Astrocyte of the hippocampus (primary cell): ENCODE data around the gene MRPL4.
A peak's percentile ranks its signal among the peaks of the same experiment; 100 is the strongest.
"Not testable (repeated sequence)": the region's sequence is repeated elsewhere in the genome, so short reads cannot be mapped to it uniquely, and the experiment has no call there.

Experiments
- DNase-seq: peaks from one replicate; pipeline ENCODE4 v3.0.0; 2011; ENCODE audit warnings: low read depth, low spot score

MRPL4 gene

DNA sequence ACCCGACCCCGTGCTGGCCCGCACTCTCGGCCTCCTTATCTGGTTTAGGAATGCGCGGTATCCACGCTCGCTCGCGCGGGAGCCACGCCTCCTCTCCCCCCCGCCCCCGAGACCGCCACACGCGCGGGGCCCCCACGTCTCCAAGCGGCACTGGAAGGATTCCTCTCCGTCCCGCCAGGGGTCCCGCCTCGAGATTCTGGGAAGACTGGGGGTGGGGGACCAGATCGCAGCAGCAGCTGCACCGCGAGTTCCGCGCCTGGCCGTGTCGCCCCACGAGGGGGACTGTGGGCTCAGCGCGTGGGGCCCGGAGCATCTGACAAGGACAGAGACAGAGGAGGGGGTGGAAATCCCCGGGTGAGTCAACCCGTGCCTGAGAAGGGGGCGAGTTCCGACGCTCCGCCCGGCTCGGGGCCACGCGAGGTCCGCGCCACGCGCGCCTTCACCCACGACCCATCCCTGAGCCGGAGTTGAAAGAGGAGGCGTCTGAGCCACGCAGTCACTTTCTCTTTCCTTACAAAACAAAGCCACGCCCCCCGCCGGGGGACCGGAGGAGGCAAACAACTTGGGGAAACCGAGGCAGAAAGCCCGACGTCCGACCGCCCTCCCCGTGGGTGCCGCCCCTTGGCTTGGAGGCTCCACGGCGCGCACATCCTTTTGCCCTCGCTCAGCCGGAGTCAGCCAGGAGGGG, 21.7 kb upstream of the MRPL4 start:
- peak; percentile 72 for DNase-seq

DNA sequence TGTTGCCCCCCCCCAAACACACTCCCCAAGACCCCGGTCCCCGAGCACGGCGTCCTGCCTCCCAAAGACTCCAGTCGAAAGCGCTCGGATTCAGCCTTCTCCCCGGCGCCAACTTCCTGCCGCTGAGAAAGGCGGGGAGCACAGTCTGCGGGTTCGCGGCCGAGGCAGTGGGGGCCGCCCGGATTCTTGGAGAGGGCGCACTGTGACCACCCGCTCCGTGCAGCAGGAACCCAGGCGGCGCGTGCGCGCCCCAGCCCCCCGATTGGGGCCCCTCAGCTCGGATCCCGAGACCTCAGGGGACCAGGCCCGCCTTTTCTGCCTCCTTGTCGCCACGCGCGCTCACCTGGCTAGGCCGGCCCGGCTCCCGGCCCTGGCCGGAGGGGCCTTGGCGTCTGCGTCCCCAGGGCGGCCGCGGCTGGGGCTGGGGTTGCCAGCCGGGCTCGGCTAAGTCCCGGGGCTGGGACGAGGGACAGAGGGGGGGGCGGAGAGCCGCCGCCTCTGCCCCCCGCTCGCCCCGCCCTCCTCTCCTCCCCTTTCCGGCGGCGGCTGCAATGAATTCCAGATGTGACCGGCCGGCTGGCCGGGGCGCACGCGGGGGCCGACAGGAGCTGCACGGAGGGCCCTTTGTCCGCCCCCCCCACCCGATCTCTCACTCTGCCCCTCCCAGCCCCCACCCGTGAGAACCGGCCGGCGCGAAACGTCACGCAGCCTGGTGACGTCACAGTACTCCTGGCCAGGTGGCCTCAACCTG, 21.0 kb upstream of the MRPL4 start, which contains the start of gene S1PR2:
S1PR2 (minus strand) TSS at position 471 of the 751 bp plus-strand sequence. CDS start 6,426 bp downstream, outside the sequence.
- DNase-seq, result peak; percentile 83

DNA sequence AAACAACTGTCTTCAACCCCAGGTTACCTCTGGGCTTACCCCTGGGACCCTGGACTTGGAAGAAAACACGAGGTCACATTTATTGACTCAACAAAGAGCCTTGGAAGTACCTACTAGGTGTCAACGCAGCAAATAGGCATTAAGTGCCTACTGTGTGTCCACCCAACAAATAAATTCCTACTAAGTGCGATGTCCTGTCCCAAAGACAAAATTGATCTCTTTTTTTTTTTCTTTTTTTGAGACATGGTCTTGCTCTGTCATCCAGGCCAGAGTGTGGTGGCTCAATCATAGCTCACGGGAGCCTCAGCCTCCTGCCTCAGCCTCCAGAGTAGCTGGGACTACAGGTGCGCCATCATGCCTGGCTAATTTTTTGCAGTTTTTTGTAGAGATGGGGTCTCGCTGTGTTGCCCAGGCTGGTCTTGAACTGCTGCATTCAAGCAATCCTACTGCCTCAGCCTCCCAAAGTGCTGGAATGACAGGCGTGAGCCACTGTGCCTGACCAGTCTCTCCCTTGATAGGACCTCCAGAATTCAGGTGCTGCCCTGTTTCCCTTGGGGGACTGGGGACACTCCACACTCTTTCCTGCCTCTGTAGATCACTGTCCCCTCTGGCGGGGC, 20.3 kb upstream of the MRPL4 start:
- DNase-seq, result no peak

DNA sequence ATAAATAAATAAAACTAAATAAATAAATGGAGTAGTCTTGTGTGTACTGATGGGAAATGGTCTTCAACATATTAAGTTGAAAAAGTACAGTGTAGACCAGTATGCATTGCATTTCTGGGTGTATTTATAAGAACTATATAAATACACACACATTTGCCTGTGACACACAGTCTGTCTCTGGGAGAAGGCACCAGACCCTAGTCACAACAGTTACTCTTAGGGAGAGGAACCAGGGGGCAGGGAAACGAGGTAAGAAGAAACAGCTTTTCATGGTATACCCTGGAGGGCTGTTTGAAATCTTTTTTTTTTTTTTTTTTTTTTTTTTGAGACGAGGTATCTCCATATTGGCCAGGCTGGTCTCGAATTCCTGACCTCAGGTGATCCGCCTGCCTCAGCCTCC, 18.1 kb upstream of the MRPL4 start:
- DNase-seq, result no peak

DNA sequence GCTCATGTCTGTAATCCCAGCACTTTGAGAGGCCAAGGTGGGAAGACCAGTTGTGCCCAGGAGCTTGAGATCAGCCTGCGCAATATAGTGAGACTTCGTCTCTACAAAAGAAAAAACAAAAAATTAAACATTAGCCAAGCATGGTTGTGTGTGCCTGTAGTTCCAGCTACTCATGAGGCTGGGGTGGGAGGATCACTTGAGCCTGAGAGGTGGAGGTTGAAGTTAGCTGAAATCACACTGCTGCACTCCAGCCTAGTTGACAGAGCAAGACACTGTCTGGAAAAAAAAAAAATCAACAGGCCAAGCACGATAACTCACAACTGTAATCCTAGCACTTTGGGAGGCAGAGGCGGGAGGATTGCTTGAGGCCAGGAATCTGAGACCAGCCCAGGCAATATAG, 17.0 kb upstream of the MRPL4 start:
- DNase-seq, result no peak

DNA sequence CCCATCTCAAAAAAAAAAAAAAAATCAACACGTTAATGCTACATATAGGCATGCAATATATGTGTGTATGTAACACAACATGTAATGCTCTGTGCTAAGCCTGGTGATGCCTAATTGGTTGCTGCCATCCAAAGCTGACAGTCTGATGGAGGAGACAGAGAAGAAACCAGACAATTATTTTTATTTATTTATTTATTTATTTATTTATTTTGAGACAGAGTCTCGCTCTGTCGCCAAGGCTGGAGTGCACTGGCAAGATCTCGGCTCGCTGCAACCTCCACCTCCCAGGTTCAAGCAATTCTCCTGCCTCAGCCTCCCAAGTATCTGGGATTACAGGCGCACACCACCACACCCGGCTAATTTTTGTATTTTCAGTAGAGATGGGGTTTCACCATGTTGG, 16.6 kb upstream of the MRPL4 start:
- not testable (repeated sequence) for DNase-seq

DNA sequence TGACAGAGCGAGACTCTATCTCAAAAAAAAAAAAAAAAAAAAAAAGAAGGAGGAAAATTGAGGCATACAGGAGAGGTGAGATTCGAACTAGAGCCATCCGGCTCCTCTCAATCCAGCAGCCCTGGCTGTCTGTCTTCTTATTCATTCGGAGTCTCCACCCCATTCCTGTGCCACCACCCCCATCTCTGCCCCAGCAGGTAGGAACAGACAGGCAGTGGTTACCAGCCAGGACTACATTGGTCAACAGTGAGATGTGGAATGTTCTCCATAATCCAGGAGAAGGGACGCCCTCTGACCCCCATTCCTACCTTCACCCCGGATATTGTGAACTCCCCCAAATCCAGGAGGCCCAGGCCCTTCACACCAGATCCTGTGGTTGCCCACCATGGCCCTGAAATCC, 14.3 kb upstream of the MRPL4 start:
- no peak for DNase-seq

DNA sequence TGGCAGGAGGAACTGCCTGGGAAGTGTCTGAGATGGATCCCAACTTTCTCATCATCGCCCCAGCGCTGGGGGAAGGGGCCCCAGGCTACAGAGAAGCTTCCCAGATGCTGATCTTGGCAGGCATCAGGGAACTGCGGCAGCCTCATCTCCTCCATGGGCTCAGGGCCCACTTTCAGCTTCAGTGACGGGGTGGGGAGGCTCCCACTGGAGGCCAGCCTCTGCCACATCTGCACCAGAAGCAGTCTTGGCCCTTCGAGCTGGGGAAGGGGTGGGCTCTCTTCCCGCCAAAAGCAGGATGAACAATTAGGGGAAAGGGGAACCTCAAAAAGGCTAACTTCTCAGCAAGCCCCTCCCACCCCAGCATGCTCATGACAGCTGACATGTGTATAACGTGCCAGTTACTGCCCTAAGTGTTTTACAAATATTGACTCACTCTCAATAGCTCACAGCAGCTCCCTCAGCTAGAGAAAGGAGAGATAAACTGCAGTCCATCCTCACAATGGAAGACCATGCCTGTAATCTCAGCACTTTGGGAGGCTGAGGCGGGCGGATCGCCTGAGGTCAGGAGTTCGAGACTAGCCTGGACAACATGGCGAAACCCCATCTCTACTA, 13.7 kb upstream of the MRPL4 start:
- no peak for DNase-seq

DNA sequence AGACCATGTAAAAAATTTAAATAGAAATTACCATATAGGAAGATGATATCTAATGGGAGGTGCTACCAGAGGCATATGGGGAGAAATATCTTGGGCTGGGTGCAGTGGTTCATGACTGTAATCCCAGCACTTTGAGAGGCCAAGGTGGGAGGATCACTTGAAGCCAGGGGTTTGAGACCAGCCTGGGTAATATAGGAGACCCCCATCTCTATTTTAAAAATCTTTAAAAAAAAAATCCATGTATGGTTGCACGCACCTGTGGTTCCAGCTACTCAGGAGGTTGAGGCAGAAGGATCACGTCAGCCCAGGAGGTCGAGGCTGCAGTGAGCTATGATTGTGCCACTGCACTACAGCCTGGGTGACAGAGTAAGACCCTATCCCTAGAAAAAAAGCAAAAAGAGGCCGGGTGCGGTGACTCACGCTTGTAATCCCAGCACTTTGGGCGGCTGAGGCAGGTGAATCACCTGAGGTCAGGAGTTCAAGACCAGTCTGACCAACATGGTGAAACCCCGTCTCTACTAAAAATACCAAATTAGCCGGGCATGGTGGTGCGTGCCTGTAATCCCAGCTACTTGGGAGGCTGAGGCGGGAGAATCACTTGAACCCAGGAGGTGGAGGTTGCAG, 10.1 kb upstream of the MRPL4 start:
- DNase-seq, result not testable (repeated sequence)

DNA sequence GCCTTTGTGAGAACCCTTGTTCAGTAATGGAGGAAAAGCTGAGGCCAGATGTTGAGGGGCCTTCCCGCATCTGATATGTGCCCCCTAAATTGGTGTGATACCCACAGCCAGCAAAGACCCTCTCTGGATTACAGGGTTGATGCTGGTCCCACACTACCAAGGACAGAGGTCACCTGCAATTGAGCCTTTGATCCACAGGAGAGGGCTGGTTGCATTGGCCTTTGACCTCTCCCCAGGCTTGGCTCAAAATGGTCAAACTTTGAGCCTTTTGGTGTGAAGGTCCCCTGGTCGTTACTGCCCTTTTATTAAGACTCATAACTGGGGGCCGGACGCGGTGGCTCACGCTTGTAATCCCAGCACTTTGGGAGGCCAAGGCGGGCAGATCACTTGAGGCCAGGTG, 8.4 kb upstream of the MRPL4 start:
- no peak for DNase-seq

DNA sequence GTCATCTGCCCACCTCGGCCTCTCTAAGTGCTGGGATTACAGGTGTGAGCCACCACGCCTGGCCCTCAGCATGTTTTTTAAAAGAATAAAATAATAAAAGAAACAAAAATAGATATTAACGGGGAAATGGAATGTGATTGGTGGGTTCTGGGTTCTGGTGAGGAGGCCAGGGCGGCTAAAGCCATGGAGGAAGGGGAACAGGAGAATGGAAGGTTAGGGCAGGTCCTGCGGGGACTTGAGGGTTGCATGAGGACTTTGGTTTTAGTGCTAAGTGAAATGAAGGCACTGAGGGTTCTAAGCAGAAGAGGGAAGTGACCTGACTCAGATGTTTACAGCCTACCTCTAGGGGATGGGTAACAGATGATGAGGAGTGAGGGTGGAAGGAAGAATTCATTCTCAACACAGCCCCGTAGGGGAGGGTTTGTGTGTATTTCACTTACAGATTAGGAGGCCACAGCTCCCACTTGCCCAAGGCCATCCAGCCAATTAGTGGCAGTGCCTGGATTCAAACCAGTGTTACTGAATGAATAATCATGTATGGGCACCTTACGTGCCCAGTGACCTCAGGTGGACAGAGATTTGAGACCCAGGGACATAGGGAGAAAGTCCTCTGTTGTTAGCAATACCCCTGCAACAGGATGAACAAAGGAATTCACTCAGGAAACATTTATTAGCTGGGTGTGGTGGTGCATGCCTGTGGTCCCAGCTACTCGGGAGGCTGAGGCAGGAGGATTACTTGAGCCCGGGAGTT, 6.7 kb upstream of the MRPL4 start:
- no peak for DNase-seq

DNA sequence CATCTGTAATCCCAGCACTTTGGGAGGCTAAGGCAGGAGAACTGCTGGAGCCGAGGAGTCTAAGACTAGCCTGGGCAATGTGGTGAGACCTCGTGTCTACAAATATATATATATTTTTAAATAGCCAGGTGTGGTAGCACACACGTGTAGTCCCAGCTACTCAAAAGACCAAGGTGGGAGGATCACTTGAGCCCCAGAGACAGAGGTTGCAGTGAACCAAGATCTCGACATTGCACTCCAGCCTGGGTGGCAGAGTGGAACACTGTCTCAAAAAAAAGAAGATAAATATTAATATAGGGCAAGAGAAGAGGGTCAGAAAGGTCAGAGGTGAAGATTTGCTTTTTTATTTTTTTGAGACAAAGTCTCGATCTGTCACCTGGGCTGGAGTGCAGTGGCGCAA, 5.5 kb upstream of the MRPL4 start:
- DNase-seq, result no peak

DNA sequence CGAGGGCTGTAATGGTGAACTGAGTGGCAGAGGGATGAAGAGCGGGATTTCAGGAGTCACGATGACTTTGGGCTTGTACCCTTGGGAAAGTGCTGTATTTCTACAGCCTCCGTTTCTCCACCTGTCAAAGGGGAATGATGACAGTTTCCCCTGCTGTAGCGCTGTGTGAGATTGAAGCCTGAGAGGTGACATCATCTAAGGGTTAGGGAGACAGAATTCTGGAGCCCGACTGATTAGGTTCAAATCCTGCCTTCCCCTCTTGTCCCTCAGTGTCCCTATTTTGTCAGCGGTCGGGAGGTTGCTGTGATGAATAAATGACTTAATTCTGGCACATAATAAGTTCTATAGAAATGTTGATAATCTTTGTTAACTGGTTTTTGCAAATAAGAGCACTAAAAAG, 693 bp downstream of the MRPL4 start:
- DNase-seq, result no peak

DNA sequence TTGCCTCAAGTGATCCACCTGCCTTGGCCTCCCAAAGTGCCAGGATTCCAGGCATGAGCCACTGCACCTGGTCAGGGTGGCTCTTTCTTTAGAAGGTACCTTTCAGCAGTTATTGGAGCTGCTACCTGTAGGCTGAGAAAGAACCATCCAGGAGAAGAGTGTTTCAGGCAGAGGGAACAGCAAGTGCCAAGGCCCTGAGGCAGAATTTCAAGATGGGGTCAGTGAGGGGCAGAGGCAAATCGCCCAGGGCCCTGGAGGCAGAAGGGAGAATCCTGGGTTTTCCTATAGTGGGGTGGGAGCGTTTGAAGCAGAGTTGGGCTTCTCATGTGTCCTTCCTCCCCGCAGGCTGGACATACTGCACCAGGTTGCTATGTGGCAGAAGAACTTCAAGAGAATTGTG, 2.2 kb downstream of the MRPL4 start:
- no peak for DNase-seq

DNA sequence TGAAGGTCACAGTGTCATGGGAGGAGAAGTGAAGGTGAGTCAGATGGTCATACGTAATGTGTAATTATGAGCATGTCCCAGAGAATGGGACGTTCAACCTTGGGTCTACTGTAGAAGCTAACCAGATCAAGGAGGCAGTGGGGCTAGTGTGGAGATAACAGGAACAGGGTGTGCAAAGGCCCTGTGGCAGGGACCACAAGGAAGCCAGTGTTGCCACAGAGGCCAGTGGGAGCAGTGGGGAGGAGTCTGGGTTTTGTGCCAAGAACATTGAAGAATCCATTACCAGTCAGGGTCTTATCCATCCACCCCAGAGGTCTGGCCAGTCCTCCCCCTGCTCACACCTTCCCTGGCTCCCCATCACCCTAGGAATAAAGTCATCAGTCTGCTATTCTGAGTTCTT, 3.3 kb downstream of the MRPL4 start:
- no peak for DNase-seq

DNA sequence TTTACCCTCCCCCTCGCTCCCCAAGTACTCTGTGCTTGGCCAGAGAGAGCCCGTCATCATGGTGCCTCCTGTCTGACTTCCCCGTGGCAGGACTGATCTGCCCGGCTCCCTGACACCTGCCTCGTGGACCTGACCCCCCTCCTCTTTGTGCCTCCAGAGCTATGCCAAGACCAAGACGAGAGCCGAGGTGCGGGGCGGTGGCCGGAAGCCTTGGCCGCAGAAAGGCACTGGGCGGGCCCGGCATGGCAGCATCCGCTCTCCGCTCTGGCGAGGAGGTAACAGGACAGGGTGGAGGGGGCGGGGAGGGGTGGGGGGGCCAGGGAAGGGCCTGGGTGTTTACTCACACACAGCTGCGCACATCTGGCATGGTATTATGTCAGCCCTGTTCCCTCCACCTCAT, 4.5 kb downstream of the MRPL4 start:
- no peak for DNase-seq

DNA sequence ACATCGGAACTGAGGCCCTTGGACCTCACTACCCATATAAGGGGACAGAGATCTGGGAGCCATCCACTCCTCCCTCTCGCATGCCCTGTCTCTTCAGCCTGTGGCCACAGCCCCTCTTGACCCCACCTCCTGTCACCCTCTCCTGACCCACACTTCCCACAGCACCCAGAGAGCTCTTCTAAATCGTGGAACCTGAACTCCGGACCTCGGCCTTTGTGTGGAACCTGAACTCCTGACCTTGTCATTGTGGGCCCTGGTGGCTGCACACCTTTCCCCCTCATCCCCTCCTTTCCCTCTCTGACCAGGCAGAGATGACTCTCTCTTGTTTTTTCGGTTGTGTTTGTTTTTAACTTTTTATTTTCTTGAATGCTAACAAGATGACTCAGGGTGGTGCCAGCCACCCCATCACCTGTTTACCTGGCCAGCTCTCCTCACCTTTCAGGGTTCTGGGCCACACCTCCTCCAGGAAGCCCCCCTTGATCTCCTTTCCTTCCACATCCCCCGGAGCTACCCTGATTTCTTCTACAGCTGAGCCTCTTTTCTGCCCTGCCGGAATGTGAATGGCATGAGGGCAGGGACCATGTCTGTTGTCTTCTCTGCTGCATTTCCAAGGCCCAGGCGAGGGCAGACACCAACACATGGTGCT, 5.1 kb downstream of the MRPL4 start:
- no peak for DNase-seq

DNA sequence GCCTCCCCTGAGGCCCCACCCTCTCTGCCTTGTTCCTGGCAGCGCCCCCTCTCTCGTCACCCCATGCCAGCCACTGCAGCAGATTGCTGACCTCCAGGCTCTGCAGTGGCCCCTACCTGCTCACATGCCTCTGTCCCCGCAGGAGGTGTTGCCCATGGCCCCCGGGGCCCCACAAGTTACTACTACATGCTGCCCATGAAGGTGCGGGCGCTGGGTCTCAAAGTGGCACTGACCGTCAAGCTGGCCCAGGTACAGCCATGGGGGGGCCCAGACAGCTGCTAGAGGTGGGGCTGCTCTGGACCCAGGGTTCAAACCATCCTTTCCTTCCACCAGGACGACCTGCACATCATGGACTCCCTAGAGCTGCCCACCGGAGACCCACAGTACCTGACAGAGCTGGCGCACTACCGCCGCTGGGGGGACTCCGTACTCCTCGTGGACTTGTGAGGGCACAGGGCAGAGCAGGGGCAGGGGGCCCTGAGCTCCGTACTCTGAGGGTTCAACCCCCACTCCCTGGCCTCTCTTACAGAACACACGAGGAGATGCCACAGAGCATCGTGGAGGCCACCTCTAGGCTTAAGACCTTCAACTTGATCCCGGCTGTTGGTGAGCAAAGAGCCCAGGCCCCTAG, 6.2 kb downstream of the MRPL4 start:
- DNase-seq, result no peak

DNA sequence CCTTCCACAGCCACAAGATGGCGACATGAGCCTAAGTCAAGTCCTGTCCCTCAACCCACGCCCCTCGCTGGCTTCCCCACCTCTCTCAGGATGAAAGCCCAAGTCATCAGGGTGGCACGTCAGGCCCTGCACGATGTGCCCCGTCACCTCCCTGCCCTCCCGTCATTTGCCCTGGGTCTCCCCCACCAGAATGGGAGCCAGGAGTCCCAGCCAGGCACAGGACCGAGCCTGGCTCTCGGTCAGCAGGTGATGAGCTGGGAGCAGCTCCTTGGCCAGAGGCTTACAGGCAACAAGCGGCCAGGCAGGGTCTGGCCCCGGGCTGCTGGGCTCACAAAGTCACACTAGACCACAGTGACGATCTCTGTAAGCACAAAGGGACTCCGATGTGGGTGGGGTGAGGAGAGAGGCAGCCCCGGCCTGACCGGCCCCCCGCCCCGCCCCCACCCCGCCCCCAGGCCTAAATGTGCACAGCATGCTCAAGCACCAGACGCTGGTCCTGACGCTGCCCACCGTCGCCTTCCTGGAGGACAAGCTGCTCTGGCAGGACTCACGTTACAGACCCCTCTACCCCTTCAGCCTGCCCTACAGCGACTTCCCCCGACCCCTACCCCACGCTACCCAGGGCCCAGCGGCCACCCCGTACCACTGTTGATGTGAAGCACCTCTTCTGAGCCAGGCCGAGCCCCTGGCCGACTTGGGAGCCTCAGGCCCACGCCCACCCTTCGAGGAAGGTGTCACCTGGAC, 7.3 kb downstream of the MRPL4 start:
- peak; percentile 91 for DNase-seq
